ENCODE data around the gene TMEM39A. TPM values are rescaled to one million over a fixed set of nuclear protein-coding genes. Genes with fewer than 3 reads are reported as not detected.
A peak's percentile ranks its signal among the peaks of the same experiment; 100 is the strongest.

Gene TMEM39A, protein sequence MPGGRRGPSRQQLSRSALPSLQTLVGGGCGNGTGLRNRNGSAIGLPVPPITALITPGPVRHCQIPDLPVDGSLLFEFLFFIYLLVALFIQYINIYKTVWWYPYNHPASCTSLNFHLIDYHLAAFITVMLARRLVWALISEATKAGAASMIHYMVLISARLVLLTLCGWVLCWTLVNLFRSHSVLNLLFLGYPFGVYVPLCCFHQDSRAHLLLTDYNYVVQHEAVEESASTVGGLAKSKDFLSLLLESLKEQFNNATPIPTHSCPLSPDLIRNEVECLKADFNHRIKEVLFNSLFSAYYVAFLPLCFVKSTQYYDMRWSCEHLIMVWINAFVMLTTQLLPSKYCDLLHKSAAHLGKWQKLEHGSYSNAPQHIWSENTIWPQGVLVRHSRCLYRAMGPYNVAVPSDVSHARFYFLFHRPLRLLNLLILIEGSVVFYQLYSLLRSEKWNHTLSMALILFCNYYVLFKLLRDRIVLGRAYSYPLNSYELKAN
- 10 to 100 TPM; 41.8 to 48.1 TPM for total RNA-seq

DNA sequence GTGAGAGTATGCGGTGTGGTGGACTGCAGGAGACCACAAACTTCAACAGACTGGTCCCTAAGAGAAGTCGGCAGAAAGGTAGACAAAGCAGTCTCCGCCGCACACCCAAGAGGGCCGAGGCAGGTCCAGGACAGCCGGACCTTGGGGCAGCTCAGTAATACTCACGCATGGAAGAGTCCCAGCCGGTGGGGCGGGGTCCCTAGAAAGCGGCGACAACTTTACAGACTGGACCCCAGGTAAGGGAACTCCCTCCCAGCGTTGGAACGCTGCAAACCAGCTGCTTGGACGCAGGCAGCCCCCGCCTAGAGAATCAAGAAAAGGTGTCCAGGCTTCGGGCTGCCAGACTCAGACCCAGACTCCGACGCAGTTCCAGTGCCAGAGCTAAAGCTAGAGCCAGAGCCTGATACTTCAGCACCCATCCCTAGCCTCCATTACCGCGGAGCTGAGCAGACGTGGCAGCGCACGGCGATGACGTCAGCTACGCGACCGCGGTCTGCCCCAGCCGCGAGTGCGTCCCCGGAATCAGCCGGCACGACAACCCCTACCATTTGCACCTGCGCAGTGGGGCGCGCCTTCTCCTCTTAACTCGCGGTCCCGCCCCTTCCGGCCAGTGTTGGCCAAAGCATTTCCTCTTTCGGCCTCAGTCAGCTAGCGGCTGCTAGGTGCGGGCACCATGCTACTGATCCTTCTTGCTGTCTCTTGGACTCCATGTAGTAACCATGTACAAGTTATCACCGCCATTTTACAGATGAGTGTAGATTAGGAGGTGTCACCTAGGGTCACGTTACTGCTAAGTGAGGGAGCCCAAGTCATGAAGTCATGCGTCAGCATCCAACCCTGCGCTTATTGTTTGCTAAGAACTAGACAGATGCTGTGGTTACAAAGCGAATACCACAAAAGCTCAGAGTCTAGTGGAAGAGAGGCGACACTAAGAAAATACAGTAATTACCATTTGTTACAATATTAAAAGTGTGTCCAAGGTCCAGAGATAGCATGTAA is at the start of gene TMEM39A:
TSS of gene TMEM39A (minus strand) at position 445 of the 999 bp plus-strand sequence. CDS start 1,541 bp downstream, outside the sequence.
- peaks cover 55% of the 10 kb centered on the region for H3K36me3 Mint-ChIP-seq (ENCODE audit: low read depth)
- peak within 1 kb of the TSS; percentile 97 for H3K4me3 Mint-ChIP-seq
- peaks cover 3% of the 10 kb centered on the region for H3K9me3 Mint-ChIP-seq
- H3K27me3 Mint-ChIP-seq, result no peaks in the 10 kb centered on the region
- peak within 1 kb of the TSS; percentile 100 for H3K27ac Mint-ChIP-seq
- H3K4me1 Mint-ChIP-seq, result peaks cover 25% of the 10 kb centered on the region
- peak; percentile 90 for ATAC-seq (replicated peaks)

DNA sequence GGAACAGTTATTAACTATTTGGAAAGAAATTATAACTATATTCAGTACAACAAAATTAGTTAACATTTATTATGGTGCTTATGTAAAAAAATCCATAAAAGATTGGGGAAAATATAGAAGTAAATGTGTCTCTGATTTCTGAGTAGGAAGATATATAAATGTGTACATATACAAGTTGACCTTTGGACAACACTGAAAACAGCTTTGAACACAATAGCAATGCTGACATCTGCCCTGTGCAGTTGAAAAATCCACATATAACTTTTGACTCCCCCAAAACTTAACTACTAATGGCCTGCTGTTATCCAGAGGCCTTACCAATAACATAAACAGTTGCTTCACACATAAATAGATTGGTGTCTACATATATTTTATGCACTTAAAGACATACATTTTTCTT is 47.3 kb upstream of the TMEM39A start:
- no peak for ATAC-seq (replicated peaks)
- H3K27ac Mint-ChIP-seq, result no peak overlapping the region
- H3K36me3 Mint-ChIP-seq (ENCODE audit: low read depth), result peaks cover 93% of the 10 kb centered on the region
- H3K4me1 Mint-ChIP-seq, result peaks cover 19% of the 10 kb centered on the region
- H3K4me3 Mint-ChIP-seq, result no peak overlapping the region
- no peaks in the 10 kb centered on the region for H3K9me3 Mint-ChIP-seq
- no peaks in the 10 kb centered on the region for H3K27me3 Mint-ChIP-seq

DNA sequence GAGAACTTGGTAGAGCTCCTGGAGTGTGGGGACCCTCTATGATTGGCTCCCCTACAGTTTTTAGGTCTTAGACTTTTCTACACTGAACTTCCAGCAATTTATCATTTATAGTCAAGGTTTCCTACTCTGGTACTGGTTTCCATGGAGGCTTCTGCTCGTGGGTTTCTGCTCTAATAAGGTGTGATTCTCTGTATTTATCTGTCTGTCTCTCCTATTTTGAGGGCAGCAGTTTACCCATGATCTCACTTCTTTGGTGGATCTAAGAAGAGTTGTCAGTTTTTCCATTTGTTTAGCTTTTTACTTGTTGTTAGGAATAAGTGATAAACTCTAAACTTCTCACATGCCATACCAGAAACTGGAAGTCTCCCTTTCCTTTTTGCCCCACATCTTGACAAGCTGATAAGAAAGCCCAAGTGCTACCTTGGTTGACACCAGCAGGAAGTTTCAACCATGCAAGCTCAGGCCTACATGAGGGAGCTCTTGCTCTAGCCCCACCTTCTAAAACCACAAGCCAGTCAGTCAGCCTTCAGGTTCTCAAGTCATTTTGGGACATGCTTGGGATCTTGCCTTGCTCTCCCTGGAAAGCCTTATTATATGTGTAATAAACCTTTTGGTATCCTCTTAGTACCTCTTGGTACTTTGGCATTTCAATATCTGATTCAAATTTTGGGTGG is 44.9 kb upstream of the TMEM39A start:
- Mint-ChIP-seq H3K36me3 (ENCODE audit: low read depth) (peaks cover 90% of the 10 kb centered on the region), H3K27ac (peak overlapping the region; percentile 75), H3K4me3 (peak overlapping the region; percentile 67), H3K4me1 (peaks cover 19% of the 10 kb centered on the region), H3K27me3 (no peaks in the 10 kb centered on the region), H3K9me3 (no peaks in the 10 kb centered on the region)
- peak; percentile 91 for ATAC-seq (replicated peaks)

DNA sequence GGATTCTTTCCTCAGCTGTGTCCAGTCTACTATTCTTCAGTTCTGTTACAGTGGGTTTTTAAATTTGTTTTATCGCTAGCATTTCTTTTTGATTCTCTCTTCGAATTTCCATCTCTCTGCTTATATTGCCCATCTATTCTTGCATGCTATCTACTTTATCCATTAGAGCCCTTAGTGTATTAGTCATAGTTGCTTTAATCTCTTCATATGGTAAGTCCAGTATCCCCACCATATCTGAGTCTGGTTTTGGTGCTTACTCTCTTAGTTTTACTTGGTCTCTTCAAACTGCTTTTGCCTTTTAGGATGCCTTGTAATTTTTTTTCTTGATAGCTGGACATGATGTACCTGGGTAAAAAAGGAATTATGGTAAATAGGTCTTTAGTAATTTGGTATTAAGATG is 44.0 kb upstream of the TMEM39A start:
- Mint-ChIP-seq H3K9me3 (no peaks in the 10 kb centered on the region), H3K4me3 (peak overlapping the region; percentile 67), H3K27me3 (no peaks in the 10 kb centered on the region), H3K4me1 (peaks cover 19% of the 10 kb centered on the region), H3K27ac (peak overlapping the region; percentile 75), H3K36me3 (ENCODE audit: low read depth) (peaks cover 84% of the 10 kb centered on the region)
- ATAC-seq (replicated peaks), result no peak

DNA sequence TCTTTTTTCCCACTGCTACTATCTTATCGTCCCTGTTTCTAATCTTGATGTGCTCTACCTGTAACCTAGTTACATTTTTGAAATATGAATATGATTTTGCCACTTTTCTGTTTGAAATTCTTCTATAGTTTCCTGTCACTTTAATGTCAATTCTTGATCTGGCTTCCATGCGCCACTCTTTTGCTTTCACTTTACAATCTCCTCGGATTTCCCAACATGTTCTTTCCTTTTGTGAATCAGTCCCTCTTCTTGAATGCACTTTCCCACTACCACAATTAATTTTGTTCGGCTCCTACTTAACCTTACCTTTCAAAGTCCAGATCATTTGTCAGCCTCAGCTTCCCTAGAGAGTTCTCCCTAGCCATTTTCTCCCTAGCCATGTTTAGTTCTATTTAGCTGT is 43.2 kb upstream of the TMEM39A start:
- H3K36me3 Mint-ChIP-seq (ENCODE audit: low read depth), result peaks cover 80% of the 10 kb centered on the region
- H3K27me3 Mint-ChIP-seq, result no peaks in the 10 kb centered on the region
- no peak for ATAC-seq (replicated peaks)

DNA sequence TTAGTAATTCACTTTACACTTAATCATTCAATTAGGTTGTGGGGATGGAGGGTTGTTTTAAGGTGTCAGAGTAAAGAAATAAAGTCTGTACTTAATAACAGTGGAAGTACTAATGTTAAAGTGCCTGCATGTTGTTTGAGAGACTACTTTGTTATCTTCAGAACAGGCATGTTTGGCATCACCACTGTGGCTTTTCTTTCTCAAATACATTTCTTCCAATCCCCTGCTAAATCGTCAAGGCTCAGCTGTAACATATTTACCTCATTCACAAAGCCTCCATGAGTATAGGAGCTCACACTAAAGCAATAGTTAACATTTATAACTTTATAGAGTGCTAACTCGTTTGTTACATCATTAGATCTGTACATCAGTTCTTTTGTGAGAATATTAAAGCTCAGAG is 37.5 kb upstream of the TMEM39A start:
- Mint-ChIP-seq H3K27me3 (no peaks in the 10 kb centered on the region), H3K4me1 (peaks cover 23% of the 10 kb centered on the region), H3K36me3 (ENCODE audit: low read depth) (peaks cover 45% of the 10 kb centered on the region), H3K27ac (peak overlapping the region; percentile 2), H3K4me3 (peak overlapping the region; percentile 92), H3K9me3 (no peaks in the 10 kb centered on the region)
- no peak for ATAC-seq (replicated peaks)

More for the DNA sequence above, 43.2 kb upstream of the TMEM39A start:
- peaks cover 19% of the 10 kb centered on the region for H3K4me1 Mint-ChIP-seq
- peak overlapping the region; percentile 67 for H3K4me3 Mint-ChIP-seq
- peak overlapping the region; percentile 75 for H3K27ac Mint-ChIP-seq
- no peaks in the 10 kb centered on the region for H3K9me3 Mint-ChIP-seq

DNA sequence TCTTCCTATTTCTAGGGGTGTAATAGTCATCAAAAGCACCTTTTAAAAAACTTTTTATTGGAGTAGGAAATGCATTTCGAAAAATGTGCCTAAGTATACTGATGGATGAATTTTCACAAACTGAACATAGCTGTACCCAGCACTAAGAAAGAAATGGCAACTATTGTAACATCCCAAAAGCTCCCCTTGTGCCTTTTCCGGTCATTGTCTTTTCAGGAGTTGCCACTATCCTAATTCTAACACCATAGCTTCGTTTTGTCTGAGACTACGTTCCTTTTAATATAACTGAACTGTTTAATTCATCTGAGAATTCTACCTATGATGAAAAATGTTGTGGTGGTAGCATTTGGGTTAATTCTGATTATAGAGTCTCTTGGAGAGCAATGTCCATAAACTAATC is 36.9 kb upstream of the TMEM39A start:
- peaks cover 39% of the 10 kb centered on the region for H3K36me3 Mint-ChIP-seq (ENCODE audit: low read depth)
- peaks cover 23% of the 10 kb centered on the region for H3K4me1 Mint-ChIP-seq
- H3K4me3 Mint-ChIP-seq, result peak overlapping the region; percentile 92
- no peaks in the 10 kb centered on the region for H3K9me3 Mint-ChIP-seq
- H3K27ac Mint-ChIP-seq, result peak overlapping the region; percentile 2
- no peak for ATAC-seq (replicated peaks)
- no peaks in the 10 kb centered on the region for H3K27me3 Mint-ChIP-seq

DNA sequence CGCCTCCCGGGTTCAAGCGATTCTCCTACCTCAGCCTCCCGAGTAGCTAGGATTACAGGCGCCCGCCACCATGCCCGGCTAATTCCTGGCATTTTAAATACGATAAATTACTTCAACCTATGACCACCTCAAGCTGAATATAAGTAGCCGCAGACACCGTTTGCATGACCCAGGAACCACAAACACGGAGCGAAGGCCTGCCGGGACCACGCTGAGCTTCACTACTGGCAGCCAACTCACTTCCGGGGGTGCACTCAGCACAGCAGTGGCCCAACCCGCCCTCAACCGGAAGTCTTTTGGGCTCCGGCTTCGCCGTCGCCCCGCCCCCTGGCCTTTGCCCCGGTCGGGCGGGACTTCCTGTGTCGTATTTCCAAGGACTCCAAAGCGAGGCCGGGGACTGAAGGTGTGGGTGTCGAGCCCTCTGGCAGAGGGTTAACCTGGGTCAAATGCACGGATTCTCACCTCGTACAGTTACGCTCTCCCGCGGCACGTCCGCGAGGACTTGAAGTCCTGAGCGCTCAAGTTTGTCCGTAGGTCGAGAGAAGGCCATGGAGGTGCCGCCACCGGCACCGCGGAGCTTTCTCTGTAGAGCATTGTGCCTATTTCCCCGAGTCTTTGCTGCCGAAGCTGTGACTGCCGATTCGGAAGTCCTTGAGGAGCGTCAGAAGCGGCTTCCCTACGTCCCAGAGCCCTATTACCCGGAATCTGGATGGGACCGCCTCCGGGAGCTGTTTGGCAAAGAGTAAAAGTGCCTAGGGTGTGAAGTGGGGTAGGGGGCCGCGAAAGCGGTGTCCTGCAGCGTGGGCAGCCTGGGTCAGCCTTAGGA is 35.0 kb upstream of the TMEM39A start, which contains the start of gene TIMMDC1:
TSS of gene TIMMDC1 (plus strand) at position 362 of the 826 bp plus-strand sequence. CDS start at position 549, 187 bp downstream.
- no peaks in the 10 kb centered on the region for H3K27me3 Mint-ChIP-seq
- H3K4me1 Mint-ChIP-seq, result peaks cover 24% of the 10 kb centered on the region
- H3K9me3 Mint-ChIP-seq, result no peaks in the 10 kb centered on the region
- H3K4me3 Mint-ChIP-seq, result peak within 1 kb of the TSS; percentile 92
- peak within 1 kb of the TSS; percentile 96 for H3K27ac Mint-ChIP-seq
- H3K36me3 Mint-ChIP-seq (ENCODE audit: low read depth), result peaks cover 26% of the 10 kb centered on the region
- ATAC-seq (replicated peaks), result peak; percentile 99

DNA sequence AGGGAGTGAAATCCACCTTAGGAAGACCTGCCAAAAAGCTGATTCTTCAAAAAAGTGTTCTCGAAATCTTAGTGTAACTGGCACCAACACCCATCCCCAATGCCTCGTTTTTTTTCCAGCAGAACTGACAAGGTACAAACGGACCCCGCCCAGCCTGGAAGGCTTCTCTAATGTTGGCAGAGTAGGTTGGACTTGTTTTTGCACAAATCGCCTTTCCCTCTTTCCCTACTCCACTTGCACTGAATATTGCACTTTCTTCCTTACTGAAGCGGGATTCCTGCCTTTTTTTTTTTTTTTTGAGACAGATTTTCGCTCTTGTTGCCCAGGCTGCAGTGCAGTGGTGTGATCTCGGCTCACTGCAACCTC is 34.4 kb upstream of the TMEM39A start:
- no peak for ATAC-seq (replicated peaks)
- no peaks in the 10 kb centered on the region for H3K27me3 Mint-ChIP-seq
- H3K36me3 Mint-ChIP-seq (ENCODE audit: low read depth), result peaks cover 30% of the 10 kb centered on the region
- H3K4me1 Mint-ChIP-seq, result peaks cover 29% of the 10 kb centered on the region
- H3K27ac Mint-ChIP-seq, result peak overlapping the region; percentile 96
- peak overlapping the region; percentile 92 for H3K4me3 Mint-ChIP-seq
- no peaks in the 10 kb centered on the region for H3K9me3 Mint-ChIP-seq

DNA sequence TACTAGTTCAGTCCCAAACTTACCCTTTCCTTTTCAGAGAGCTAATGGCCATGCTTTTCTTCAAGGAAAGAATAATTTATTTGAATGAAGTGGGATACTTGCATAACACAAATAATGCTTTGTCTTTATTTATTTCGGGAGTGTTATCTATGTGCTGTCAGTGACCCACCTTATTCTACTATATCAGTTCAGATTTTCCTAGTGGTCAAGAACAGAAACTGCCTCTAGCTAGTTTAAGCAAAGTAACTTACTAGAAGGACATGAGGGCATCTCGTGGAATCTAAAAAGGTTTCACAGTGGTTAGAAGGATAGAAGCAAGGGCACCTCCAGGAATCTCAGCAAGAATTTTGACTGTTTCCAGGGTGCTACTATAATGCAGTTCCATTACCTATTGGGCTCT is 31.2 kb upstream of the TMEM39A start:
- H3K27me3 Mint-ChIP-seq, result no peaks in the 10 kb centered on the region
- no peak for ATAC-seq (replicated peaks)
- H3K27ac Mint-ChIP-seq, result no peak overlapping the region
- peaks cover 17% of the 10 kb centered on the region for H3K4me1 Mint-ChIP-seq
- no peak overlapping the region for H3K4me3 Mint-ChIP-seq
- H3K9me3 Mint-ChIP-seq, result no peaks in the 10 kb centered on the region
- H3K36me3 Mint-ChIP-seq (ENCODE audit: low read depth), result peaks cover 41% of the 10 kb centered on the region

DNA sequence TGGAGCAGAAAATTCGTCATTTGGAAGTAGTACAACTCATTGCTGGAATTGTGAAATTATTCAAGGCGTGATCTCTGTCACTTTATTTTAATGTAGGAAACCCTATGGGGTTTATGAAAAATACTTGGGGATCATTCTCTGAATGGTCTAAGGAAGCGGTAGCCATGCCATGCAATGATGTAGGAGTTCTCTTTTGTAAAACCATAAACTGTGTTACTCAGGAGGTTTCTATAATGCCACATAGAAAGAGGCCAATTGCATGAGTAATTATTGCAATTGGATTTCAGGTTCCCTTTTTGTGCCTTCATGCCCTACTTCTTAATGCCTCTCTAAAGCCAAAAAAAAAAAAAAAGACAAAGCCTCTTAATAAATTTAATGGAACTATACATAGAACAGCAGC is 29.4 kb upstream of the TMEM39A start:
- no peaks in the 10 kb centered on the region for H3K27me3 Mint-ChIP-seq
- H3K27ac Mint-ChIP-seq, result peak overlapping the region; percentile 63
- peak; percentile 70 for ATAC-seq (replicated peaks)
- peaks cover 17% of the 10 kb centered on the region for H3K4me1 Mint-ChIP-seq
- no peaks in the 10 kb centered on the region for H3K9me3 Mint-ChIP-seq
- H3K4me3 Mint-ChIP-seq, result no peak overlapping the region
- peaks cover 44% of the 10 kb centered on the region for H3K36me3 Mint-ChIP-seq (ENCODE audit: low read depth)

DNA sequence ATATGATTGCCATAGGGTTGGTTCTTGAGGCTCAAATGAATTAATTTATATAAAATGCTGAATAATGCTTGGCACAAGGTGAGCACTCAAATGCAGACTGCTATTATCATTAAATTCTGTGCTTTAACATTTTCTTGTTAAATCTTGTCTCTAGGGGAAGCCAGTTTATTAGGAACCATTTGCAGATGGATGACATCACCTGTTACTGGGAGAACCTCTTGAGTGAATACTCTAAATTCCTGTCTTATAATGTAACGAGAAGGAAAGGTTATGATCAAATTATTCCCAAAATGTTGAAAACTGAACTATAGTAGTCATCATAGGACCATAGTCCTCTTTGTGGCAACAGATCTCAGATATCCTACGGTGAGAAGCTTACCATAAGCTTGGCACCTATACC is 28.7 kb upstream of the TMEM39A start:
- peaks cover 13% of the 10 kb centered on the region for H3K4me1 Mint-ChIP-seq
- no peak overlapping the region for H3K4me3 Mint-ChIP-seq
- H3K27ac Mint-ChIP-seq, result no peak overlapping the region
- ATAC-seq (replicated peaks), result no peak
- no peaks in the 10 kb centered on the region for H3K27me3 Mint-ChIP-seq
- H3K36me3 Mint-ChIP-seq (ENCODE audit: low read depth), result peaks cover 48% of the 10 kb centered on the region
- H3K9me3 Mint-ChIP-seq, result no peaks in the 10 kb centered on the region

DNA sequence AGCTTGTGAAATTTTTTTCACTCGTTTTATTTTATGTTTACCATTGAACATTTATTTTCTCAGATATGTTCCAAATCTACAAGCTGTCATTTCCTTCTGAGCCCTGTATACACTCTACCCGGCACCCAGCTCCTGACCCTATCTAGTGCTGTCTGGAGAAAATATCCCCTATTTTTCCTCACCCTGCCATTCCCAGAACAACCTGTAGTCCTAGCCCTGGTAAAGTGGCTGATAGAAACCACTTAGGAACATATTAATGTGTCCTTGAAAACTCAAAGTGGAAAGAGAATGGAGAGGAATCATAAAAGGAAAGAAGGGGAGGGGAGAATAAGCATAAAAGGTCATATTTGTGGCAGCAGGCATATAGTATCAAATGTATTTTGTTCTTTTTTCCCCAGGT is 26.7 kb upstream of the TMEM39A start:
- H3K36me3 Mint-ChIP-seq (ENCODE audit: low read depth), result peaks cover 67% of the 10 kb centered on the region
- peaks cover 9% of the 10 kb centered on the region for H3K4me1 Mint-ChIP-seq
- peak overlapping the region; percentile 83 for H3K27ac Mint-ChIP-seq
- no peaks in the 10 kb centered on the region for H3K9me3 Mint-ChIP-seq
- H3K27me3 Mint-ChIP-seq, result no peaks in the 10 kb centered on the region
- H3K4me3 Mint-ChIP-seq, result no peak overlapping the region
- ATAC-seq (replicated peaks), result no peak

All from activated T-helper 17 cell treated with anti-CD3 and anti-CD28 coated beads, Interleukin-2, amount 50 U/mL, for 72 hours (primary cell).